GM12873 (cell line): ENCODE data around the gene LKAAEAR1.

Experiments used
- CTCF ChIP-seq: IDR thresholded peaks from 2 replicates; pipeline ENCODE4 v1.5.1; 2012; ENCODE audit warnings: low read depth, mild to moderate bottlenecking, moderate library complexity, low read length, control low read depth; ENCODE audit not compliant: insufficient read depth; ENCODE audit errors: missing control alignments

LKAAEAR1 gene

GRCh38 chr20:64049878-64050260, 34.3 kb downstream of the LKAAEAR1 start:
- no peak for TF ChIP-seq CTCF

DNA sequence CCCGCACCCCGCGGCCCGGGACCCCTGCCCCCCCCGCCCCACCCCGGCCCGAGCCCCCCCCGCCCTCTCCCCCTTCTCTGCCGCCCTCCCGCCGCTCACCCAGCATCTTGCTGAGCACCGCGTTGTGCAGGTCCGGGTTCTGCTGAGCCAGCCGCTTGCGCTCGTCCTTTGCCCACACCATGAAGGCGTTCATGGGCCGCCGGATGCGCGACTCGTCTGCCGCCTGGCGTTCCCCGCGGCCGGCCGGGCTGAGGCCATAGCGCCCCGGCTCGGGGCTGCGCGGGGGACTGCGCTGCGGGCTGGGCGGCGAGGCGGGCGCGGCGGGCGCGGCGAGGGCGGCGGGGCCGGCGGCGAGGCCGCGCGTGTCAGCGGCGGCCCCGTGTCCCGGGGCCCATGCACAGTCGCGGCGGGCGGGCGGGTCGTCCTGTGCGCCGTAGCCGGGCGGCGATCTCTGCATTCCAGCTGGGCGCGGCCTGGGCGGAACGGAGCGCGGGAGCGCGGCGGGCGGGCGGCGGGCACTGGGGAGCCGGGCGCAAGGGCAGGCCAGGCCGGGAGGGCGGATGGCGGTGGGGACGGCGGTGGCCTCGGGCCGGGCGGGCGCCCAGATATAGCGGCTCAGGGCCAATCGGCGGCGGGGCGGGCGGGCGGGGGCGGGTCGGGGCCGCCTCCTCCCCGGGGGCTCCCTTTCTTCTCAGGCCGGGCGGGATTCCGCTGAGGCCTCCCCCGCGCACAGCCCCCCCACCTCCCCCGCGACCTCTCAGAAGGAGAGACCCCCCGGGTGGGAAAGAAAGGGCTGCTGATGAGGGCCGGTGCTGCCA, 34.9 kb downstream of the LKAAEAR1 start, which contains the start of gene SOX18:
Gene SOX18 (minus strand): TSS at position 580 of the 818 bp plus-strand sequence. CDS start 123 bp downstream, at position 457.
- TF ChIP-seq CTCF: no peak

DNA sequence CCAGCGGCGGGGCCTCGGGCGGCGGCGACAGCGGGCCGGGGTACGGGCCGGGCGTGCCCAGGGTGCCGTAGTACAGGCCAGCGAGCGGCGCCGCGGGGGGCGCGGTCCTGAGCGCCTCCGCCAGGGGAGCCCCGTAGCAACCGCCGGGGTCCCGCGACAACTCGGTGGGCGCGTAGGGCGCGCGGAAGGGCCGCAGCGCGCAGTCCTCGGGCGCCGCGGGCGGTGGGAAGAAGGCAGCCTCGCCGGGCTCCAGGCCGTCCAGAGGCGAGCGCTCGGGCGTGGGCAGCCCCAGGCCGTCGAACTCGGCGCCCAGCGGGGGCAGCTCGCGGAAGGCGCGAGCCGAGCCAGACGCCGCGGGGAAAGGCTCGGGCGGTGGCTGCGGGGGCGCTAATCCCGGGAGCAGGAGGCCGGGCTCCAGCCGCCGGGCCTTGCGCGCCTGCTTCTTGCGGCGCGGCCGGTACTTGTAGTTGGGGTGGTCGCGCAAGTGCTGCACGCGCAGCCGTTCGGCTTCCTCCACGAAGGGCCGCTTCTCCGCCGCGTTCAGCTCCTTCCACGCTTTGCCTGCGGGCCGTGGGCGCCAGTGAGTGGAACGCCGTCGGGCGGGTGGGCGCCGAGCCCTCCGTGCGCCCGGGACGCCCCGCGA, 35.7 kb downstream of the LKAAEAR1 start:
- TF ChIP-seq CTCF: no peak

GRCh38 chr20:64047968-64048401, 36.2 kb downstream of the LKAAEAR1 start:
- TF ChIP-seq CTCF: no peak

DNA sequence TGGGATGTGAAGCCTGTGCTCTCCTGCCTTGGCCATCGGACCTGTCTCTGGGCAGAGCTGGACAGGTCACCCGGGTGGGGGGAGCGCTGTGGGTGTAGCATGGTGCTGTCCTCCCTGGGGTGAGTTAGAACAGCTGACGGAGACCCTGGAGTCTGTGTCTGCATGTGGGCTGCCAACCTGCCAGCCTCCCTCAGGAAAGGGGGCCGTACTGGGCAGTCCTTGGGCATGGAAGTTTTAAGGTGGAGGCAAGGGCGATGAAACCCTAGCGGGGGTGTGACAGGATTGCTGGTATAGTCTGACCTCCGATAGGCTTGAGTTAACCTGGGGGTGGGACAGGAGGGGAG, 37.2 kb downstream of the LKAAEAR1 start:
- TF ChIP-seq CTCF: no peak

DNA sequence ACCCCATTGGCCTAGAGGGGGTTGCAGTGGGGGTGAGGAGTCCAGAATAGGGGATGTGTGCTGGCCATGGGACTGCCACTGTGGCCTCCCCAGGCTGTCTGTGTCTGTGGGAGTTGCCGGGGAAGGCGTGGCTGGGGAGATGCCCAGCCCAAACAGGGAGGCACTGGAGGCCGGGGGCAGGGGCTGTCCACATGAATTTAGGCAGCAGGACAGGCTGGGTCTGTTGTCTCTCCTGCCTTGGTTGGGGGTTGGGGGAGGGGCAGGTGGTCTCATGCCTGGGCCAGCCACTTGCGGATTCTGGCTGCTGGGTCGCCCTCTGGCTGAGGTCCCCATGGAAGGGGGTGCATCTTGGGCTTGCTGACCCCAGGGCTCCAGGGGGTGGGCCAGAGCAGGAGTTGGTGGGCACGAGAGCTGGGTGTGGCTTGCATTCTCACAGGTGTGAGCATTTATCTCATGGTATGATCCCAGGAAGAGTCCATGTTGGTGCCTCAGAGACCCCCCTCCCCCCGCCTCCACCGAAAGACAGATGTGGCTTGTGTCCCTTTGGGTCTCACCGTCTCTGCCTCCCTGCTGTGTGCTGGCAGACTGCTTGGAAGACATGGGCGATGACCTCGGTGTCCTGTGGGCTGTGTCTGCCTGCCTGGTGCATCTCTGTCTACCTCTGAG, 38.7 kb downstream of the LKAAEAR1 start:
- TF ChIP-seq CTCF: no peak
